Kidney (tissue), 14 donors: ENCODE results near the gene GP1BA. TPM values are rescaled to one million over a fixed set of nuclear protein-coding genes. Genes with fewer than 3 reads are reported as not detected.

Experiments
- DNase-seq, 5 donors: peaks; one replicate each; pipeline ENCODE4 v3.0.0-alpha.2; 2013 to 2020
- FAIRE-seq: peaks from 2 replicates; lab custom pipeline; 2012; peaks lifted over from hg19 to GRCh38; lab: Jason Lieb, UNC
- H3K27ac ChIP-seq, 2 donors: one replicate each; pipeline ENCODE4 v1.7.0; 2013; ENCODE audit warnings: low read depth in 2 of 2, low read length in 2 of 2, inconsistent platforms in 1 of 2
- H3K27me3 ChIP-seq: one replicate; pipeline ENCODE4 v1.7.1; 2013; ENCODE audit warnings: low read length, inconsistent platforms; ENCODE audit not compliant: control insufficient read depth, insufficient read depth
- H3K36me3 ChIP-seq, 3 donors: one replicate each; pipeline versions ENCODE4 v1.7.0 to v1.7.1; 2013; ENCODE audit warnings: low read length in 3 of 3, control low read depth in 1 of 3, inconsistent platforms in 1 of 3; ENCODE audit not compliant: insufficient read depth in 3 of 3, control insufficient read depth in 2 of 3
- H3K4me1 ChIP-seq, 3 donors: one replicate each; pipeline versions ENCODE4 v1.7.0 to v1.7.1; 2013; ENCODE audit warnings: low read length in 3 of 3, inconsistent platforms in 1 of 3, low read depth in 1 of 3; ENCODE audit not compliant: control insufficient read depth in 2 of 3, insufficient read depth in 2 of 3
- H3K4me3 ChIP-seq, 3 donors: one replicate each; pipeline versions ENCODE4 v1.7.0 to v1.8.1; 2013; ENCODE audit warnings: low read length in 3 of 3, control low read depth in 1 of 3, inconsistent platforms in 1 of 3
- H3K9ac ChIP-seq, 3 donors: one replicate each; pipeline versions ENCODE4 v1.7.0 to v1.7.1; 2013; ENCODE audit warnings: low read length in 3 of 3, control low read depth in 1 of 3, inconsistent platforms in 1 of 3
- H3K9me3 ChIP-seq, 3 donors: one replicate each; pipeline versions ENCODE4 v1.7.0 to v1.7.1; 2013; ENCODE audit warnings: low read length in 3 of 3, control low read depth in 1 of 3, inconsistent platforms in 1 of 3; ENCODE audit not compliant: control insufficient read depth in 2 of 3, insufficient read depth in 1 of 3
- intact Hi-C: fragments of 100-400 bp; cut with DNase I; formaldehyde crosslinking; loops from one replicate; pipeline ENCODE4 v1.11.1; 2022
- polyA plus RNA-seq: library from polyadenylated mRNA; stranded (reverse); fragments of 350-450 nt; fragmentation: Illumina TruSeq; extraction: RNeasy Lipid Tissue Mini Kit (QIAGEN cat#74804); gene quantifications from one replicate; pipeline ENCODE4 v1.2.3, GENCODE V29; 2014; ENCODE audit warnings: low read depth, low replicate concordance; ENCODE audit not compliant: insufficient read depth
- total RNA-seq: library from RNA; stranded (reverse); fragmentation: NEBNext Ultra II Directional; extraction: Animal tissue kit (Norgen Biotek cat#: 25700); gene quantifications from one replicate; pipeline ENCODE4 v1.2.1, GENCODE V29; 2021
- TF ChIP-seq, protein P1 (sequence below): IDR thresholded peaks from 3 replicates; pipeline ENCODE4 v1.5.1; 2012; ENCODE audit warnings: mild to moderate bottlenecking, moderate library complexity, borderline replicate concordance; ENCODE audit not compliant: insufficient read depth; ENCODE audit errors: extremely low read depth
- donor health status: control.
- donor health status: control.
- donor health status: control.
- donor health status: control.
- donor health status: control.
- donor health status: DM: yes; HTN: yes; CAD: no.
- donor health status: Normal renal cell carcinoma (clear cell type).

The GP1BA gene
- total and polyA plus RNA-seq, 2 donors from 2014 or later, result not detected

DNA sequence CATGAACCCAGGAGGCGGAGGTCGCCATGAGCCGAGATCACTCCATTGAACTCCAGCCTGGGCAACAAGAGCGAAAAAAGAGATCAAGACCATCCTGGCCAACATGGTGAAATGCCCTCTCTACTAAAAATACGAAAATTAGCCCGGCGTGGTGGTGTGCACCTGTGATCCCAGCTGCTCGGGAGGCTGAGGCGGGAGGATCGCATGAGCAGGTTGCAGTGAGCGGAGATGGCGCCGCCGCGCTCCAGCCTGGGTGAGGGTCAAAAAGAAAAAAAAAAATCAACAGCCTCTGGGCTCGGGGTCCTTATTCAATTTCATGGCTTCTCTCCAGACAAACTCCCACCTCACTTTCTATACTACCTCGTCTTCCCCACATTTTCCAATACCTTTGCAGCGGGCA is 3.2 kb upstream of the GP1BA start:
- H3K4me1 ChIP-seq, result peaks cover 0 to under 1% (median 0%) of the 10 kb centered on the region in 3 donors
- H3K9ac ChIP-seq, result no peak overlapping the region
- FAIRE-seq (no peak), DNase-seq (no peak)
- no peak overlapping the region for H3K4me3 ChIP-seq
- no peaks in the 10 kb centered on the region for H3K27me3 ChIP-seq
- no peaks in the 10 kb centered on the region for H3K9me3 ChIP-seq
- intact Hi-C loops, result no loop called here
- no peaks in the 10 kb centered on the region for H3K36me3 ChIP-seq
- TF ChIP-seq, protein P1, sequence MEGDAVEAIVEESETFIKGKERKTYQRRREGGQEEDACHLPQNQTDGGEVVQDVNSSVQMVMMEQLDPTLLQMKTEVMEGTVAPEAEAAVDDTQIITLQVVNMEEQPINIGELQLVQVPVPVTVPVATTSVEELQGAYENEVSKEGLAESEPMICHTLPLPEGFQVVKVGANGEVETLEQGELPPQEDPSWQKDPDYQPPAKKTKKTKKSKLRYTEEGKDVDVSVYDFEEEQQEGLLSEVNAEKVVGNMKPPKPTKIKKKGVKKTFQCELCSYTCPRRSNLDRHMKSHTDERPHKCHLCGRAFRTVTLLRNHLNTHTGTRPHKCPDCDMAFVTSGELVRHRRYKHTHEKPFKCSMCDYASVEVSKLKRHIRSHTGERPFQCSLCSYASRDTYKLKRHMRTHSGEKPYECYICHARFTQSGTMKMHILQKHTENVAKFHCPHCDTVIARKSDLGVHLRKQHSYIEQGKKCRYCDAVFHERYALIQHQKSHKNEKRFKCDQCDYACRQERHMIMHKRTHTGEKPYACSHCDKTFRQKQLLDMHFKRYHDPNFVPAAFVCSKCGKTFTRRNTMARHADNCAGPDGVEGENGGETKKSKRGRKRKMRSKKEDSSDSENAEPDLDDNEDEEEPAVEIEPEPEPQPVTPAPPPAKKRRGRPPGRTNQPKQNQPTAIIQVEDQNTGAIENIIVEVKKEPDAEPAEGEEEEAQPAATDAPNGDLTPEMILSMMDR, result no peak
- H3K27ac ChIP-seq, result no peak overlapping the region

DNA sequence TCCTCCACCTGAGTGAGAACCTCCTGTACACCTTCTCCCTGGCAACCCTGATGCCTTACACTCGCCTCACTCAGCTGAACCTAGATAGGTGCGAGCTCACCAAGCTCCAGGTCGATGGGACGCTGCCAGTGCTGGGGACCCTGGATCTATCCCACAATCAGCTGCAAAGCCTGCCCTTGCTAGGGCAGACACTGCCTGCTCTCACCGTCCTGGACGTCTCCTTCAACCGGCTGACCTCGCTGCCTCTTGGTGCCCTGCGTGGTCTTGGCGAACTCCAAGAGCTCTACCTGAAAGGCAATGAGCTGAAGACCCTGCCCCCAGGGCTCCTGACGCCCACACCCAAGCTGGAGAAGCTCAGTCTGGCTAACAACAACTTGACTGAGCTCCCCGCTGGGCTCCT is 679 bp downstream of the GP1BA start:
- H3K4me1 ChIP-seq, result peaks cover 0 to 6% (median 0%) of the 10 kb centered on the region in 3 donors
- no peak overlapping the region for H3K4me3 ChIP-seq
- H3K27me3 ChIP-seq, result no peaks in the 10 kb centered on the region
- H3K36me3 ChIP-seq, result peaks cover 0 to 9% (median under 1%) of the 10 kb centered on the region in 3 donors
- no peak for FAIRE-seq
- TF ChIP-seq, protein P1, result no peak
- no peak overlapping the region for H3K27ac ChIP-seq
- intact Hi-C loops, result no loop called here
- H3K9me3 ChIP-seq, result no peaks in the 10 kb centered on the region
- H3K9ac ChIP-seq, result no peak overlapping the region
- peak in 1 of 5 donors; percentile 48 for DNase-seq

DNA sequence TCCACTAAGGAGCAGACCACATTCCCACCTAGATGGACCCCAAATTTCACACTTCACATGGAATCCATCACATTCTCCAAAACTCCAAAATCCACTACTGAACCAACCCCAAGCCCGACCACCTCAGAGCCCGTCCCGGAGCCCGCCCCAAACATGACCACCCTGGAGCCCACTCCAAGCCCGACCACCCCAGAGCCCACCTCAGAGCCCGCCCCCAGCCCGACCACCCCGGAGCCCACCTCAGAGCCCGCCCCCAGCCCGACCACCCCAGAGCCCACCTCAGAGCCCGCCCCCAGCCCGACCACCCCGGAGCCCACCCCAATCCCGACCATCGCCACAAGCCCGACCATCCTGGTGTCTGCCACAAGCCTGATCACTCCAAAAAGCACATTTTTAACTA is 1.6 kb downstream of the GP1BA start:
- no peak overlapping the region for H3K4me3 ChIP-seq
- H3K4me1 ChIP-seq, result peaks cover 0 to 13% (median 5%) of the 10 kb centered on the region in 3 donors
- no peak for FAIRE-seq
- DNase-seq, result peak in 1 of 5 donors; percentile 62
- H3K9me3 ChIP-seq, result no peaks in the 10 kb centered on the region
- H3K27me3 ChIP-seq, result no peaks in the 10 kb centered on the region
- no peak overlapping the region for H3K27ac ChIP-seq
- peaks cover 0 to 14% (median 3%) of the 10 kb centered on the region in 3 donors for H3K36me3 ChIP-seq
- intact Hi-C loops, result no loop called here
- TF ChIP-seq, protein P1, result no peak
- peak overlapping the region in 1 of 3 donors; percentile 19 for H3K9ac ChIP-seq
